IgD-negative memory B cell (primary cell): ENCODE results near the gene FBXW4. TPM values are rescaled to one million over a fixed set of nuclear protein-coding genes. Genes with fewer than 3 reads are reported as not detected.

ENCODE experiments used
- H3K27ac Mint-ChIP-seq, 3 donors: one replicate each; pipeline ENCODE4 v1.8.0; 2020 to 2022; ENCODE audit warnings: mild to moderate bottlenecking in 3 of 3, mixed read lengths in 3 of 3, moderate library complexity in 1 of 3
- H3K27me3 Mint-ChIP-seq: one replicate; pipeline ENCODE4 v1.8.0; 2021; ENCODE audit warnings: mixed read lengths
- H3K36me3 Mint-ChIP-seq: one replicate; pipeline ENCODE4 v1.8.0; 2020; ENCODE audit warnings: mild to moderate bottlenecking, mixed read lengths
- H3K4me1 Mint-ChIP-seq, 3 donors: one replicate each; pipeline ENCODE4 v1.8.0; 2020 to 2022; ENCODE audit warnings: mixed read lengths in 3 of 3, mild to moderate bottlenecking in 1 of 3
- H3K4me3 Mint-ChIP-seq, 4 donors: one replicate each; pipeline ENCODE4 v1.8.0; 2020 to 2022; ENCODE audit warnings: mild to moderate bottlenecking in 4 of 4, mixed read lengths in 4 of 4, moderate library complexity in 3 of 4
- H3K9me3 Mint-ChIP-seq, 3 donors: one replicate each; pipeline ENCODE4 v1.8.0; 2020 to 2021; ENCODE audit warnings: mixed read lengths in 3 of 3, mild to moderate bottlenecking in 1 of 3
- polyA plus RNA-seq: library from polyadenylated mRNA; unstranded; fragments of 300-500 nt; fragmentation: Illumina TruSeq; gene quantifications from one replicate; pipeline ENCODE4 v1.2.3, GENCODE V29; 2021

FBXW4 gene
- 9.9 TPM for polyA plus RNA-seq

- Mint-ChIP-seq H3K9me3 (no peaks in the 10 kb centered on the region), H3K4me1 (peaks cover 22 to 31% (median 29%) of the 10 kb centered on the region in 3 donors)
These were observed at the start of gene FBXW4 for GRCh38 chr10:101694674-101695403. Gene FBXW4 (minus strand): TSS chr10:101695170. CDS start chr10:101695105, 65 bp downstream.

GRCh38 chr10:101744267-101744666, 49.3 kb upstream of the FBXW4 start:
- Mint-ChIP-seq H3K36me3 (no peaks in the 10 kb centered on the region), H3K27me3 (peaks cover 13% of the 10 kb centered on the region), H3K4me1 (no peaks in the 10 kb centered on the region), H3K4me3 (no peak overlapping the region), H3K9me3 (peaks cover 0 to 3% (median 0%) of the 10 kb centered on the region in 3 donors), H3K27ac (no peak overlapping the region)

More at GRCh38 chr10:101694674-101695403, at the start of gene FBXW4:
- Mint-ChIP-seq H3K27ac (peak within 1 kb of the TSS; percentile 98 to 99 (median 99)), H3K4me3 (peak within 1 kb of the TSS; percentile 92 to 98 (median 96)), H3K36me3 (peaks cover 3% of the 10 kb centered on the region), H3K27me3 (no peaks in the 10 kb centered on the region)

GRCh38 chr10:101741938-101742337, 47.0 kb upstream of the FBXW4 start:
- Mint-ChIP-seq H3K4me3 (no peak overlapping the region), H3K27ac (no peak overlapping the region), H3K9me3 (peaks cover 0 to 3% (median 0%) of the 10 kb centered on the region in 3 donors), H3K27me3 (peaks cover 13% of the 10 kb centered on the region), H3K4me1 (no peaks in the 10 kb centered on the region), H3K36me3 (no peaks in the 10 kb centered on the region)

GRCh38 chr10:101736666-101737065, 41.7 kb upstream of the FBXW4 start:
- Mint-ChIP-seq H3K27me3 (peaks cover 12% of the 10 kb centered on the region), H3K9me3 (peaks cover 0 to 3% (median 0%) of the 10 kb centered on the region in 3 donors)

GRCh38 chr10:101732096-101732495, 37.1 kb upstream of the FBXW4 start:
- Mint-ChIP-seq H3K27ac (no peak overlapping the region), H3K4me3 (no peak overlapping the region), H3K9me3 (peaks cover 0 to 2% (median 0%) of the 10 kb centered on the region in 3 donors), H3K36me3 (peaks cover 2% of the 10 kb centered on the region), H3K27me3 (peaks cover 6% of the 10 kb centered on the region), H3K4me1 (no peaks in the 10 kb centered on the region)

More at GRCh38 chr10:101736666-101737065, 41.7 kb upstream of the FBXW4 start:
- H3K36me3 Mint-ChIP-seq = peaks cover 2% of the 10 kb centered on the region
- no peak overlapping the region for H3K27ac Mint-ChIP-seq
- H3K4me3 Mint-ChIP-seq = no peak overlapping the region
- no peaks in the 10 kb centered on the region for H3K4me1 Mint-ChIP-seq

GRCh38 chr10:101726115-101726387, 31.1 kb upstream of the FBXW4 start:
- no peak overlapping the region for H3K4me3 Mint-ChIP-seq
- H3K27me3 Mint-ChIP-seq = peaks cover 2% of the 10 kb centered on the region
- no peak overlapping the region for H3K27ac Mint-ChIP-seq
- peaks cover 0 to 6% (median 3%) of the 10 kb centered on the region in 3 donors for H3K4me1 Mint-ChIP-seq
- H3K36me3 Mint-ChIP-seq = no peaks in the 10 kb centered on the region
- H3K9me3 Mint-ChIP-seq = peaks cover 0 to 2% (median 0%) of the 10 kb centered on the region in 3 donors

- Mint-ChIP-seq H3K36me3 (no peaks in the 10 kb centered on the region), H3K4me3 (no peak overlapping the region), H3K27me3 (peaks cover 2% of the 10 kb centered on the region), H3K4me1 (peaks cover 0 to 6% (median 3%) of the 10 kb centered on the region in 3 donors), H3K27ac (no peak overlapping the region), H3K9me3 (peaks cover 0 to 2% (median 0%) of the 10 kb centered on the region in 3 donors)
These were observed 30.5 kb upstream of the FBXW4 start for GRCh38 chr10:101725296-101726114.

- H3K36me3 Mint-ChIP-seq = no peaks in the 10 kb centered on the region
- H3K4me1 Mint-ChIP-seq = peaks cover 0 to 6% (median 3%) of the 10 kb centered on the region in 3 donors
- H3K4me3 Mint-ChIP-seq = no peak overlapping the region
- H3K27me3 Mint-ChIP-seq = peaks cover 2% of the 10 kb centered on the region
- H3K27ac Mint-ChIP-seq = peak overlapping the region in 1 of 3 donors; percentile 47
- H3K9me3 Mint-ChIP-seq = no peaks in the 10 kb centered on the region
These were observed 29.5 kb upstream of the FBXW4 start for GRCh38 chr10:101724446-101724845.

- Mint-ChIP-seq H3K27ac (no peak overlapping the region), H3K4me1 (peaks cover 0 to 6% (median 3%) of the 10 kb centered on the region in 3 donors), H3K4me3 (no peak overlapping the region), H3K27me3 (peaks cover 2% of the 10 kb centered on the region), H3K36me3 (no peaks in the 10 kb centered on the region), H3K9me3 (no peaks in the 10 kb centered on the region)
These were observed 28.2 kb upstream of the FBXW4 start for GRCh38 chr10:101723176-101723575.

GRCh38 chr10:101721806-101722205, 26.8 kb upstream of the FBXW4 start:
- H3K27me3 Mint-ChIP-seq = peaks cover 2% of the 10 kb centered on the region
- no peak overlapping the region for H3K27ac Mint-ChIP-seq
- no peaks in the 10 kb centered on the region for H3K9me3 Mint-ChIP-seq
- no peak overlapping the region for H3K4me3 Mint-ChIP-seq
- no peaks in the 10 kb centered on the region for H3K36me3 Mint-ChIP-seq
- peaks cover 0 to 6% (median 3%) of the 10 kb centered on the region in 3 donors for H3K4me1 Mint-ChIP-seq

- Mint-ChIP-seq H3K36me3 (no peaks in the 10 kb centered on the region), H3K27ac (no peak overlapping the region), H3K4me1 (peaks cover 0 to 6% (median 3%) of the 10 kb centered on the region in 3 donors), H3K9me3 (no peaks in the 10 kb centered on the region), H3K4me3 (no peak overlapping the region), H3K27me3 (peaks cover 2% of the 10 kb centered on the region)
These were observed 25.7 kb upstream of the FBXW4 start for GRCh38 chr10:101720606-101721230.

- Mint-ChIP-seq H3K36me3 (no peaks in the 10 kb centered on the region), H3K27me3 (peaks cover 6% of the 10 kb centered on the region), H3K9me3 (no peaks in the 10 kb centered on the region), H3K27ac (no peak overlapping the region), H3K4me1 (no peaks in the 10 kb centered on the region), H3K4me3 (no peak overlapping the region)
These were observed 23.8 kb upstream of the FBXW4 start for GRCh38 chr10:101718690-101719275.

- no peak overlapping the region for H3K4me3 Mint-ChIP-seq
- no peak overlapping the region for H3K27ac Mint-ChIP-seq
- H3K27me3 Mint-ChIP-seq = peaks cover 4% of the 10 kb centered on the region
- H3K9me3 Mint-ChIP-seq = peaks cover 0 to 4% (median 0%) of the 10 kb centered on the region in 3 donors
- H3K36me3 Mint-ChIP-seq = no peaks in the 10 kb centered on the region
- H3K4me1 Mint-ChIP-seq = no peaks in the 10 kb centered on the region
These were observed 22.1 kb upstream of the FBXW4 start for GRCh38 chr10:101716891-101717659.

- no peaks in the 10 kb centered on the region for H3K4me1 Mint-ChIP-seq
- no peaks in the 10 kb centered on the region for H3K36me3 Mint-ChIP-seq
- peaks cover 0 to 4% (median 0%) of the 10 kb centered on the region in 3 donors for H3K9me3 Mint-ChIP-seq
- H3K4me3 Mint-ChIP-seq = no peak overlapping the region
- no peak overlapping the region for H3K27ac Mint-ChIP-seq
- peaks cover 13% of the 10 kb centered on the region for H3K27me3 Mint-ChIP-seq
These were observed 18.0 kb upstream of the FBXW4 start for GRCh38 chr10:101712997-101713396.
